Epidermal melanocyte (primary cell): Measurements from ENCODE around the gene RBM20.

Experiments
- DNase-seq: peaks from one replicate; pipeline ENCODE4 v3.0.0; 2011; ENCODE audit warnings: low spot score; ENCODE audit not compliant: insufficient read length

The RBM20 gene

GRCh38 chr10:110808615-110809014 lies 164.5 kb downstream of the RBM20 start:
- no peak for DNase-seq

- DNase-seq, result no peak
These were observed 166.5 kb downstream of the RBM20 start for GRCh38 chr10:110810625-110811024.

GRCh38 chr10:110811791-110812581 lies 167.8 kb downstream of the RBM20 start:
- DNase-seq, result no peak

GRCh38 chr10:110812583-110812982 lies 168.4 kb downstream of the RBM20 start:
- no peak for DNase-seq

GRCh38 chr10:110813743-110814472 lies 169.8 kb downstream of the RBM20 start:
- DNase-seq, result no peak

GRCh38 chr10:110815354-110816004 lies 171.3 kb downstream of the RBM20 start:
- DNase-seq, result no peak

GRCh38 chr10:110817614-110818013 lies 173.5 kb downstream of the RBM20 start:
- DNase-seq, result no peak

GRCh38 chr10:110818311-110819256 lies 174.4 kb downstream of the RBM20 start:
- no peak for DNase-seq

GRCh38 chr10:110820321-110820814 lies 176.2 kb downstream of the RBM20 start:
- DNase-seq, result no peak

GRCh38 chr10:110821508-110821907 lies 177.4 kb downstream of the RBM20 start:
- no peak for DNase-seq

- DNase-seq, result no peak
These were observed 178.0 kb downstream of the RBM20 start for GRCh38 chr10:110822035-110822711.

GRCh38 chr10:110822712-110823311 lies 178.7 kb downstream of the RBM20 start:
- no peak for DNase-seq

GRCh38 chr10:110824152-110824441 lies 180.0 kb downstream of the RBM20 start:
- no peak for DNase-seq

- no peak for DNase-seq
These were observed 180.5 kb downstream of the RBM20 start for GRCh38 chr10:110824660-110825059.

- DNase-seq, result no peak
These were observed 181.4 kb downstream of the RBM20 start for GRCh38 chr10:110825508-110825907.

GRCh38 chr10:110827410-110827809 lies 183.3 kb downstream of the RBM20 start:
- DNase-seq, result no peak

- DNase-seq, result no peak
These were observed 183.7 kb downstream of the RBM20 start for GRCh38 chr10:110827875-110828274.

- no peak for DNase-seq
These were observed 184.4 kb downstream of the RBM20 start for GRCh38 chr10:110828525-110828924.

- no peak for DNase-seq
These were observed 185.7 kb downstream of the RBM20 start for GRCh38 chr10:110829721-110830410.
